A673 (cell line): Measurements from ENCODE around the gene RASGRP1. TPM values are rescaled to one million over a fixed set of nuclear protein-coding genes. Genes with fewer than 3 reads are reported as not detected.

Experiments used
- BruUV-seq: library from RNA; stranded (reverse); fragments of 400-500 nt; replicated peaks from 2 replicates; lab custom pipeline; 2021; lab: Mats Ljungman, UMichigan
- CTCF ChIA-PET: fragments of 300-600 bp; sonication (Branson Sonifier 250); formaldehyde crosslinking; loops from one replicate; lab custom pipeline; 2022; ENCODE audit warnings: antibody characterized with exemption; lab: Charles Lee
- POLR2A ChIA-PET: fragments of 300-600 bp; sonication (Branson Sonifier 250); formaldehyde crosslinking; loops from one replicate; lab custom pipeline; 2022; ENCODE audit warnings: antibody characterized with exemption; ENCODE audit not compliant: low non-redundant PET; lab: Charles Lee
- DNase-seq: peaks from one replicate; pipeline ENCODE4 v3.0.0-alpha.2; 2015; ENCODE audit warnings: low spot score
- H3K27ac ChIP-seq: fragments of 200-600 bp; sonication (generic); 2 replicates; pipeline ENCODE4 v1.5.1; 2016; ENCODE audit warnings: mixed run types, low read depth, mild to moderate bottlenecking, mixed read lengths, antibody characterized with exemption, low read length; ENCODE audit not compliant: poor library complexity, severe bottlenecking
- H3K27me3 ChIP-seq: fragments of 200-600 bp; sonication (generic); replicated peaks from 2 replicates; pipeline ENCODE4 v1.6.1; 2017; ENCODE audit warnings: mixed run types, low read depth, mild to moderate bottlenecking, mixed read lengths, antibody characterized with exemption, low read length; ENCODE audit not compliant: insufficient read depth, poor library complexity
- H3K36me3 ChIP-seq: fragments of 200-600 bp; sonication (generic); 2 replicates; pipeline ENCODE4 v1.6.1; 2016; ENCODE audit warnings: mixed run types, mild to moderate bottlenecking, mixed read lengths, antibody characterized with exemption, low read length; ENCODE audit not compliant: insufficient read depth, poor library complexity, severe bottlenecking
- H3K4me1 ChIP-seq: fragments of 200-600 bp; sonication (generic); 2 replicates; pipeline ENCODE4 v1.6.1; 2017; ENCODE audit warnings: mixed run types, mild to moderate bottlenecking, mixed read lengths, antibody characterized with exemption, low read length; ENCODE audit not compliant: insufficient read depth, poor library complexity, severe bottlenecking
- H3K4me3 ChIP-seq: fragments of 200-600 bp; sonication (generic); 2 replicates; pipeline ENCODE4 v1.5.1; 2016; ENCODE audit warnings: low read depth, mixed run types, mild to moderate bottlenecking, mixed read lengths, low read length; ENCODE audit not compliant: poor library complexity, severe bottlenecking
- H3K9me3 ChIP-seq: fragments of 200-600 bp; sonication (generic); 2 replicates; pipeline ENCODE4 v1.6.1; 2016; ENCODE audit warnings: mixed run types, low read depth, mild to moderate bottlenecking, mixed read lengths, antibody characterized with exemption, low read length; ENCODE audit not compliant: poor library complexity, severe bottlenecking
- CTCF ChIP-seq: fragments of 300-800, 200-600 bp; sonication (generic); conservative IDR thresholded peaks from 2 replicates; pipeline ENCODE4 v1.5.1; 2017; ENCODE audit warnings: low read depth, mild to moderate bottlenecking, antibody characterized with exemption, low read length, moderate library complexity, mixed read lengths
- EZH2 ChIP-seq: fragments of 200-600 bp; sonication (generic); IDR thresholded peaks from 2 replicates; pipeline ENCODE4 v1.6.1; 2017; ENCODE audit warnings: borderline replicate concordance, low read depth, mild to moderate bottlenecking, mixed read lengths, antibody characterized with exemption, low read length; ENCODE audit not compliant: poor library complexity, severe bottlenecking
- intact Hi-C: fragments of 100-400 bp; cut with micrococcal nuclease; formaldehyde crosslinking; loops from one replicate; pipeline ENCODE4 v1.10.0; 2022; ENCODE audit not compliant: unreplicated experiment
- total RNA-seq: library from RNA; stranded (reverse); gene quantifications from 2 replicates; pipeline ENCODE4 v1.2.3, GENCODE V29; 2021

Gene RASGRP1
- total RNA-seq, 1 experiment from 2014 or later: not detected

GRCh38 chr15:38536201-38536676, 28.4 kb downstream of the RASGRP1 start:
- H3K27me3 ChIP-seq: no peaks in the 10 kb centered on the region
- H3K4me1 ChIP-seq: no peaks in the 10 kb centered on the region
- DNase-seq: no peak
- no peaks in the 10 kb centered on the region for H3K9me3 ChIP-seq
- BruUV-seq: no TSS peak
- ChIA-PET POLR2A (no interaction called here), CTCF (no interaction called here)
- H3K27ac ChIP-seq: no peak overlapping the region
- TF ChIP-seq EZH2 (no peak), CTCF (no peak)
- H3K4me3 ChIP-seq: no peak overlapping the region
- intact Hi-C loops: no loop called here
- no peaks in the 10 kb centered on the region for H3K36me3 ChIP-seq

GRCh38 chr15:38535491-38536200, 29.0 kb downstream of the RASGRP1 start:
- Histone ChIP-seq H3K4me3 (no peak overlapping the region), H3K9me3 (no peaks in the 10 kb centered on the region), H3K27ac (no peak overlapping the region), H3K27me3 (no peaks in the 10 kb centered on the region), H3K36me3 (no peaks in the 10 kb centered on the region), H3K4me1 (no peaks in the 10 kb centered on the region)
- no TSS peak for BruUV-seq
- ChIA-PET CTCF (no interaction called here), POLR2A (no interaction called here)
- TF ChIP-seq CTCF (no peak), EZH2 (no peak)
- no peak for DNase-seq
- intact Hi-C loops: no loop called here

GRCh38 chr15:38534691-38535090, 29.9 kb downstream of the RASGRP1 start:
- ChIA-PET POLR2A (no interaction called here), CTCF (no interaction called here)
- intact Hi-C loops: no loop called here
- Histone ChIP-seq H3K4me1 (no peaks in the 10 kb centered on the region), H3K9me3 (no peaks in the 10 kb centered on the region), H3K36me3 (no peaks in the 10 kb centered on the region), H3K4me3 (no peak overlapping the region), H3K27me3 (no peaks in the 10 kb centered on the region), H3K27ac (no peak overlapping the region)
- TF ChIP-seq EZH2: no peak
- no peak for TF ChIP-seq CTCF
- no peak for DNase-seq
- BruUV-seq: no TSS peak
